ENCODE measurements around the gene KCND2. TPM values are rescaled to one million over a fixed set of nuclear protein-coding genes. Genes with fewer than 3 reads are reported as not detected.

KCND2 gene
- total RNA-seq, 1 donor from 2014 or later = 3.7 TPM

DNA sequence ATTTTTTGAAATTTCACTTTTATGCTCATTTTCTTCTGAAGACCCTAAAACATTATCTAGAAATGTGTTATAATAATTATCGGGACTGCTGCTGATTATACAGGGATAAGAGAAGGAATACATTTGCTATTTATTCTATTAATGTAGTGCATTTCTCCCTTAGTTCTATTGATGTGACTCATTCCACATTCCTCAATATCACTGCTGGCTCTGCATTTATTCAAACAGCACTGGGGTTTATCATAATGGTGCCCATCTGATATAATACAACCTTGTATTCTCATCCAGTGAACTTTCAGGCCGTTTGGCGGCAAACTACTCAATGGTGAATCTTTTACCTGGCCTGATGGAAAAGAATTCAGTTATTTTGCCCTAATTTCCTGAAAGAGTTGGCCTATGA, 7.8 kb downstream of the KCND2 start:
- no peak overlapping the region for H3K27ac Mint-ChIP-seq
- TF ChIP-seq, protein P1, sequence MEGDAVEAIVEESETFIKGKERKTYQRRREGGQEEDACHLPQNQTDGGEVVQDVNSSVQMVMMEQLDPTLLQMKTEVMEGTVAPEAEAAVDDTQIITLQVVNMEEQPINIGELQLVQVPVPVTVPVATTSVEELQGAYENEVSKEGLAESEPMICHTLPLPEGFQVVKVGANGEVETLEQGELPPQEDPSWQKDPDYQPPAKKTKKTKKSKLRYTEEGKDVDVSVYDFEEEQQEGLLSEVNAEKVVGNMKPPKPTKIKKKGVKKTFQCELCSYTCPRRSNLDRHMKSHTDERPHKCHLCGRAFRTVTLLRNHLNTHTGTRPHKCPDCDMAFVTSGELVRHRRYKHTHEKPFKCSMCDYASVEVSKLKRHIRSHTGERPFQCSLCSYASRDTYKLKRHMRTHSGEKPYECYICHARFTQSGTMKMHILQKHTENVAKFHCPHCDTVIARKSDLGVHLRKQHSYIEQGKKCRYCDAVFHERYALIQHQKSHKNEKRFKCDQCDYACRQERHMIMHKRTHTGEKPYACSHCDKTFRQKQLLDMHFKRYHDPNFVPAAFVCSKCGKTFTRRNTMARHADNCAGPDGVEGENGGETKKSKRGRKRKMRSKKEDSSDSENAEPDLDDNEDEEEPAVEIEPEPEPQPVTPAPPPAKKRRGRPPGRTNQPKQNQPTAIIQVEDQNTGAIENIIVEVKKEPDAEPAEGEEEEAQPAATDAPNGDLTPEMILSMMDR (IDR thresholded peaks at IDR 0.05; ENCODE audit: unreplicated experiment) = no peak
- peaks cover 8% of the 10 kb centered on the region for H3K27me3 Mint-ChIP-seq (ENCODE audit: low read depth)
- H3K9me3 Mint-ChIP-seq = no peaks in the 10 kb centered on the region
- H3K36me3 Mint-ChIP-seq = no peaks in the 10 kb centered on the region
- DNase-seq (ENCODE audit: low spot score in 2 of 2, unreplicated experiment in 2 of 2) = no peak
- no peak overlapping the region for H3K4me3 Mint-ChIP-seq
- H3K4me1 Mint-ChIP-seq = no peaks in the 10 kb centered on the region

DNA sequence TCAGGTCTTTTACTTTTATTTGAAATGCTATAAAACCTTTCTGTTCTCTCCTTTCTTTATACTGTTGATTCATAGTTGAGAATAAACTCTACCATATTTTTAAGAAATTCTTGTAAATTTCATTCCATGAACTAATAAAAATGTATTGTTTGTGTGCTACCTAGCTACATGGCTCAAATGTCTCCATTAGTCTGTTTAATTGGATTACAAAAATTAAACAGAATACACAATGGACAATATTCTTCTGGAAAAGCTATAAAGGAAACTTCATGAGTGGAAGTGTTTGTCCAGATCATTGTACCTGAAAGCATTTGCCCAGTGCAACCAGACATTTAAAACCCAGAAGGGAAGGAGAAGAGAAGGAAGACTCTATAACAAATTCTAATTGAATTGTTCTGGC, 20.1 kb downstream of the KCND2 start:
- no peak for DNase-seq (ENCODE audit: low spot score in 2 of 2, unreplicated experiment in 2 of 2)
- Mint-ChIP-seq H3K4me1 (no peaks in the 10 kb centered on the region), H3K27ac (no peak overlapping the region), H3K36me3 (no peaks in the 10 kb centered on the region), H3K9me3 (no peaks in the 10 kb centered on the region), H3K4me3 (no peak overlapping the region), H3K27me3 (ENCODE audit: low read depth) (no peaks in the 10 kb centered on the region)
- TF ChIP-seq, protein P1 (IDR thresholded peaks at IDR 0.05; ENCODE audit: unreplicated experiment) = no peak

DNA sequence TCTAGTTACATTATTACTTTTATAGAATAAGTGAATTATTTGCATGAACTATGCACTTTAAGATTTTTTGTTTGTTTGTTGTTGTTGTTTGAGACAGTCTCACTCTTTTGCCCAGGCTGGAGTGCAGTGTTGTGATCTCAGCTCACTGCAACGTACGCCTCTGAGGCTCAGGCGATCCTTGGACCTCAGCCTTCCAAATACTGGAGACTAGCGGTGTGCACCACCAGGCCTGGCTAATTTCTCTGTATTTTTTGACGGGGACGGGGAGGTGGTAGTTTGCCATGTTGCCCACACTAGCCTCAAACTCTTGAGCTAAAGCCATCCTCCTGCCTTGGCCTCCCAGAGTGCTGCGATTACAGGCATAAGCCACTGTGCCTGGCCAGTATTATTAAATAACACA, 29.2 kb downstream of the KCND2 start:
- Mint-ChIP-seq H3K27ac (no peak overlapping the region), H3K36me3 (no peaks in the 10 kb centered on the region), H3K9me3 (no peaks in the 10 kb centered on the region), H3K4me1 (peaks cover 11% of the 10 kb centered on the region), H3K27me3 (ENCODE audit: low read depth) (no peaks in the 10 kb centered on the region), H3K4me3 (no peak overlapping the region)
- no peak for DNase-seq (ENCODE audit: low spot score in 2 of 2, unreplicated experiment in 2 of 2)
- TF ChIP-seq, protein P1 (IDR thresholded peaks at IDR 0.05; ENCODE audit: unreplicated experiment) = no peak

DNA sequence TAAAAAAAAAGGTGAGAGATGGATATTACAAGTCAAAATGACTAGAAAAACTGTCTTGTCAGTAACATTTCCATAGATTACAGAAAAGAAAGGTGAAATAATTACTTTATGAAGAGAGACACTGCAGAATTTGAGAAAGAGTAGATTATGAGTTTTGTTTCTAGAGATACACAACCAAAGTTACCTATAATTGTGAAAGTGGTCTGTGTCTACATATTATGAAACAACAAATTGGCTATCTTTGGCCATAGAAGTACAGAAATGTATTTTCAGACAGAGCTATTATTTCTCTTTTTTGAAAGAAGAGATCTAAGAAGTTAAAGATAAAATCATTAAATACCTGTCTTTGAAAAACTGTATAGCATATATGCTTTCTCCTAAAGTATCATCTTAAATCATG, 30.1 kb downstream of the KCND2 start:
- no peaks in the 10 kb centered on the region for H3K36me3 Mint-ChIP-seq
- no peak for DNase-seq (ENCODE audit: low spot score in 2 of 2, unreplicated experiment in 2 of 2)
- no peak overlapping the region for H3K27ac Mint-ChIP-seq
- no peaks in the 10 kb centered on the region for H3K9me3 Mint-ChIP-seq
- no peaks in the 10 kb centered on the region for H3K27me3 Mint-ChIP-seq (ENCODE audit: low read depth)
- TF ChIP-seq, protein P1 (IDR thresholded peaks at IDR 0.05; ENCODE audit: unreplicated experiment) = no peak
- H3K4me1 Mint-ChIP-seq = peaks cover 17% of the 10 kb centered on the region
- H3K4me3 Mint-ChIP-seq = no peak overlapping the region

DNA sequence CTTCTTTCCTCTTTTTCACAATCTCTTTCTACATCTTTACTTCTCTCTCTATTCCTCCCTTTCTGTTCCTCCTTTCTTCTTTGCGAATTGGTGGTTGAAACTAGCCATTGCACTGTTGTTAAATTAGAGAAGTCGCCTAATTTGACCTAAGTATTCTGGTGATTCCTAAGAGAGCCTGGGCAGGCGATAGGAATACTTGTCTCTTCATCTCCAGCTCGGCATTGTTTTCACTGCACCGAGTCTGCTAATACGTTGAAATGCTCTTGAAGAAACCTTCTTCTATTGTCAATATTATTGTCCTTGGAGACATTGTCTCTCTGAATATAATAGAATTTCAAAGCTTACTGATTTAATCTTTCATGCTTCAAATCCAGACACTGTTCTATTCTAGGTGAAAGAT, 31.7 kb downstream of the KCND2 start:
- TF ChIP-seq, protein P1 (IDR thresholded peaks at IDR 0.05; ENCODE audit: unreplicated experiment) = no peak
- Mint-ChIP-seq H3K27ac (no peak overlapping the region), H3K4me1 (peaks cover 28% of the 10 kb centered on the region), H3K27me3 (ENCODE audit: low read depth) (no peaks in the 10 kb centered on the region), H3K4me3 (no peak overlapping the region), H3K9me3 (no peaks in the 10 kb centered on the region), H3K36me3 (no peaks in the 10 kb centered on the region)
- DNase-seq (ENCODE audit: low spot score in 2 of 2, unreplicated experiment in 2 of 2) = no peak

DNA sequence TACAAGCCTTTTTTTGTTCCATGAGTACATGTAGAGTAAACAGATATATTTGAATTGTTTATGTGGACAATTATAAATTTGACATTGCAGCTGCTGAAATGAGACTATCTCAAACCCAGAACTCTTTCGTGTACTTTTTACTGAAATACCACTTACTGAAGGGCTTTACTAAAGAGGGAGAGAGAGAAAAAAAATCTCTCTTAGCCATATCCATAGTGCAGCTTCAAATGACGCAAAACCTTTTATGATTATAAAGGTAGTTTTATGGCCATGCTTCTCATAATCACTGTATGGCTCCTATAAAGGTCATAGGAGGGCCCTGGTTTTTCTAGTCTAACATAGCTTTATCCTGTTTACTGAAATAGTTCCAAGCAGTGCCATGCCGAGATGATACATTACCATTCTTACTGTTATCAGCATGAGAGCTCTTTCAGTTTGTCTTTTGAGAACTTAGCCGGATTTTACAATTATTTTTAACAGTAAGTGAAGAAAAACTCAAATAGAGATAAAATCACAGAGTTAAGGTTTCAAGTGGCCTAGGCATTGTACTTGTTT, 35.1 kb downstream of the KCND2 start:
- Mint-ChIP-seq H3K9me3 (no peaks in the 10 kb centered on the region), H3K36me3 (no peaks in the 10 kb centered on the region), H3K27me3 (ENCODE audit: low read depth) (no peaks in the 10 kb centered on the region), H3K27ac (peak overlapping the region; percentile 32), H3K4me3 (no peak overlapping the region), H3K4me1 (peaks cover 28% of the 10 kb centered on the region)
- DNase-seq (ENCODE audit: low spot score in 2 of 2, unreplicated experiment in 2 of 2) = no peak
- TF ChIP-seq, protein P1 (IDR thresholded peaks at IDR 0.05; ENCODE audit: unreplicated experiment) = no peak
